Stimulated activated CD4-positive, alpha-beta T cell treated with anti-CD3 and anti-CD28 coated beads, Interleukin-12 subunit alpha, Interleukin-12 subunit beta, amount 100 ng/mL, for 4 hours (primary cell): ENCODE data around the gene TMEM40.
"Not testable (repeated sequence)": the region's sequence is repeated elsewhere in the genome, so short reads cannot be mapped to it uniquely, and the experiment has no call there.

ENCODE experiments used
- DNase-seq: peaks from one replicate; pipeline ENCODE4 v3.0.0-alpha.2; 2020

TMEM40 gene

DNA sequence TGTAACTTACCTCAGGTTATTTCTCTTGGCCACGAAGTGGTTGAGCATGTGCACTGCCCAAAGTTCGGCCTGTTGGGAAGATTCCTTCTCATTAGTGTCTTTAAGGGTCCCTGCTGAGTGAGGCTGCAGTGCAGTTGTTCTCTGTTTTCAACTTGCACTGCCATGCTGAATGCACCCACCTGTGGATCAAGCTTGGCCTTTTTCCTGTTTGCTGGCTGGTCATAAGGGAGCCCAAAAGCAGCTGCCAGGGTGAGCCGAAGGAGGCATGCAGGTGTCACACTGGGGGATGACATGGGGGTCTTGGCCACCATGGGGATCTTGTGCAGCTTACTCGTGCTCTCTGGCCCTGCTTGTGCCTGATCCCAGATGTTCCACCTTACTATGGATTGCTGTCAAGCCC lies 49.0 kb downstream of the TMEM40 start:
- DNase-seq, result no peak

DNA sequence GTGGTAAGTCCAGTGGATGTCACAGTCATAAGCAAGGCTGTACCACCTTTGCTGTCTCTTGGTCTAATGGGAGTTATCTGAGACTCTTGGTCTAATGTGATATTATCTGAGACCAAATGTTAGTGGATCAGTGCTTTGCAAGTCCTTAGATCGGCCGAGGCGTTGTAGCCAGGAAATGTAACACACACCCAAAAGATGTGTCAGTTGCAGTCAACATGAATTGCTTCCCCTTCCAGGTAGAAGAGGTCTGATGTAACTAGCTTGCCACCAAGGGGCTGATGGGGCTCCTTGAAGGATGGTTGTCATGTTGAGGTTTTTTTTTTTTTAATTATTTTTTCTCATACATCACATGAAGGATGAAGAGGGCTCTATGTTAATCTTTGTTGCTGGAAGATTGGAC lies 49.7 kb downstream of the TMEM40 start:
- no peak for DNase-seq

DNA sequence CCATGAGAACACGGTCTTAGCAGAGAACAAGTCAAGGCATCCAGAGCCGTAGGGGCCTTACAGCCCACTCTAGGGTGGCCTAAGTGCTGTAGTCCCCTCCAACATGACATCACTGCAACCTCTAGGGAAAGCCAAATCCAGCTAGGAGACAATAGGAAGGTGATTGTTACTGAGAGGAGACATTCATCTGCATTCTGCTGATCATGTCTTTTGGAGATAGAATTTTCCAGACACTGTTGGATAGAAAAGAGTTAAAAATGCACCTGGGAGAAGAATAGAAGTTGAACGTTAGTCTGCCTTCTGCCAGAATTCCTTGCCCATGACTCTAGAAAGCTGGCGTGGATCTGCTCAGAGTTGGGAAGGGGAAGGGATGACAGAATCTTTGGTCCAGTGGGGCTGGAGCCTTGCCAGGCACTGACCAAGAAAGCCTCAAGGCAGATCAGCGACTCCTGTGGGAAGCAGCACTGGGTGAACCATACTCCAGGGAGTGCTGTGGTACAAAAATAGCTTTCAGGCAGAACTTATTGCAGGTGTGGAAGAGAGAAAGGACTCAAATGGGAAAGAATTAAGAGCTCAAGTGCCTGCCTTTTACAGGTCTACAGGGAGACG lies 50.4 kb downstream of the TMEM40 start:
- no peak for DNase-seq

GRCh38 chr3:12707449-12707848 lies 51.6 kb downstream of the TMEM40 start:
- DNase-seq, result no peak

DNA sequence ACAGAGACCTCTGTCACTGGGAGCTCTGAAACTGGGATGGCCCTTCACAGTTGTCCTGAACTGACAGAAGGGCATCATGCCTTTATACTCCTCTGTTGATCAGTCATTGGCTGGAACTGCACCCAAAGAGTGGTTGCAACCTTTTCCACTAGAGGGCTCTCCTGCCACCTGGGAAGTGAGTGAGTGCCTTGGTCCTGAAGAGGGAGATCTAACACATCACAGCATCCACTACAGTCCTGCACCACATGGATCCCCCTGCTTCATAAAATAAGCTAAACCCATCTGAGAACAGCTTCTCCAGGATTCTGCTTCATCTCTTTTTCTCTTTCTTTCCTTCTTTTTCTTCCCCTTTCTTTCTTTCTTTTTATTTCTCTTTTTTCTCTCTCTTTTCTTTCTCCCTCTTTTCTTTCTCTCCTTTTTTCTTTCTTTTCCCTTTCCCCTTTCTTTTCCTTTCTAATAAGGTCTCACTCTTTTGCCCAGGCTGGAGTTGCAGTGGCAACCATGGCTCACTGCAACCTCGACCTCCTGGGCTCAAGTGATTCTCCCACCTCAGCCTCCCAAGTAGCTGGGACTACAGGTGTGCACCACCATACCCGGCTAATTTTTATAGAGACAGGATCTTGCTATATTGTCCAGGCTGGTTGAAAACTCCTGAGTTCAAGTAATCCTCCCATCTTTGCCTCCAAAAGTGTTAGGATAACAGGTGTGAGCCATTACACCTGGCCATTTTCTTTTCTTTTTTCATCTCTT lies 52.4 kb downstream of the TMEM40 start:
- DNase-seq, result peak; percentile 26

DNA sequence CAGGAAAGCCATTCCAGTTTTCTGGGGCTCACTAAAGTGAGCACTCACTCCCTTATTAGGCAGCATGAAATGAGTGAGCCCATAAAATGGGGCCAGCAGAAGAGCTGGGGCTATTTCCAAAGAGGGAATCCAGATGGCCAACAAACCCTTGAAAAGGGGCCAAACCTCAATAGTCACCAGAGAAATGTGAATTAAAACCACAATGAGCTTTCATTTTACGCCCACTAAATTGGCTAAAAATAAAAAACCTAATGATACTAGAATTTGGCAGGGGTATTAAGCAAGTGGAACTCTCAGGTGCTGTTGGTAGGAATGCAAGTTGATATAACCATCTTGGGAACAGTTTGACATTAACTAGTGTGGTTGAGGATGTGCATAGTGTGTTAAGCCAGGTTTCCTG lies 53.1 kb downstream of the TMEM40 start:
- DNase-seq, result no peak

- DNase-seq, result no peak
These were observed 53.6 kb downstream of the TMEM40 start for GRCh38 chr3:12705374-12705926.

DNA sequence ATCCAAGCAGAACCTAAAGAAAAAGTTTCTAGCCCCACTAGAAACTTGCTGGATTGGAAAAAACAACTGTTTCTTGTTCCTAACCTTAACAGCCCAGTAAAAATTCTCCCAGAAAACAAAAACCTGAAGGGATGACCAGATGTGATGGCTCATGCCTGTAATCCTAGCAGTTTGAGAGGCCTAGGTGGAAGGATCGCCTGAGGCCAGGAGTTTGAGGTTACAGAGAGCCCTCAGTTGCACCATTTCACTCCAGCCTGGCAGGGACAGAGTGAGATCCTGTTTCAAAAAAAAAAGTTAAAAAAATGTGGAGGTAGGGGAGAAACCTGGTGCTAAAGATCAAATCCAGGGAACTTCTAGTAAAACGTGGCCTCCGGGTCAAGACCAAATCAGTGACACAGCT lies 56.6 kb downstream of the TMEM40 start:
- no peak for DNase-seq

GRCh38 chr3:12701601-12702000 lies 57.5 kb downstream of the TMEM40 start:
- not testable (repeated sequence) for DNase-seq

DNA sequence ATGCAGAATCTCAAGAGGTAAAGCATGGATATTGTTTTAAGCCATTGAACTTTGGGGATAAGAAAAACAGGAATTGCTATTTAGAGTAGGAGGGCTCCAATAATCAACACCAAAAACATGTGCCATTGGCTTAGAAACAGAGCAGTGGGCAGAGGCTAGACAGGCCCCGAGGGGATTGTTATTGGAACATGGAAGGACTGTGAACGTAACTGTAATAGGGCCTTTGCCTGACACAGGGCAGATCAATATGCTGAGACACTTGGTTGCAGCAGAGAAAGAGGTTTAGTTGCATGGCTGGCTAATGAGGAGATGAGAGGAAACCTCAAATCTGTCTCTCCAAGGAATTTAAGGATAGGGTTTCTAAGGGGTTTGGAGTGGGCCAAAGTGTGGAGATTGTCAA lies 58.3 kb downstream of the TMEM40 start:
- no peak for DNase-seq

- no peak for DNase-seq
These were observed 63.1 kb downstream of the TMEM40 start for GRCh38 chr3:12695916-12696315.

- DNase-seq, result no peak
These were observed 63.9 kb downstream of the TMEM40 start for GRCh38 chr3:12695112-12695511.

GRCh38 chr3:12692444-12692843 lies 66.6 kb downstream of the TMEM40 start:
- DNase-seq, result no peak

DNA sequence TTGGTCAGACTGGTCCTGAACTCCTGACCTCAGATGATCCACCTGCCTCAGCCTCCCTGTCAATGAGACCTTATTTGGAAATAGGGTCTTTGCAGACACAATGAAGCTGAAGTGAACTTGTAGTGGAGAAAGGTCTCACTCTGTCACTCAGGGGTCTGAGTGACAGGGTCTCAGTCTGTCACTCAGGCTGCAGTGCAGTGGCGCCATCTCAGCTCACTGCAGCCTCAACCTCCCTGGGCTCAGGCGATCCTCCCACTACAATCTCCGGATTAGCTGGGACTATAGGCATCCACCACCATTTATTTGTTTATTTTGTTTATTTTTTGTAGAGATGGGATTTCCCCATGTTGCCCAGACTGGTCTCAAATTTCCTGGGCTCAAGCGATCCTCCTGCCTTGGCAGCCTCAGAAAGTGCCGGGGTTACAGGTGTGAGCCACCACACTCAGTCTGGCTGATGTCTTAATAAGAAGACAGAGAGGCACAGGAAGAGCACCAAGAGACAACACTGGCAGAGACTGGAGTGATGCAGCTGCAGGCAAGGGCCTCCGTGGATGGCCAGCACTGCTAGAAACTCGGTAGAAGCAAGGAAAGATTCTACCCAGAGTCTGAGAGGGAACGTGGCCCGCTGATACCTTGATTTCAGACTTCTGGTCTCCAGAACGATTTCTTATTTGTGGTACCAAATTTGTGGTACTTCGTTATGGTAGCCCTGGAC lies 68.9 kb downstream of the TMEM40 start:
- DNase-seq, result no peak

DNA sequence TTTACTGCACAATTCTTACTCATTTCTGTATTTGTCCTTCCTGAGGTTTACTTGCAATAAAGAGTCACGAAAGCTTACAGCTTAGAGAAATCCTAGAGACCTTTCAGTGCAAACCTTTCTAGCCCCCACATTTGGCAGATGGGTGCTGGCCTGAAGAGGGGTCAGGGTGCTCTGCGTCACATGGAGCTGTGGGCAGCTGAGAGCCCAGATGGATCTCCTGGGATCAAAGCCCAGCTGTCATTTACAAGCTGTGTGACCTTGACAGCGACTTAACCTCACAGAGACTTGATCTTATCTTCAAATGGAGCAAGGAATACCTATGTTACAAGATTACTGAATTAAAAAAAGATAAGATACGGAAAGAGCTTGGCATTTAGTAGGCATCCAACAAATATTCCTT lies 71.1 kb downstream of the TMEM40 start:
- no peak for DNase-seq

DNA sequence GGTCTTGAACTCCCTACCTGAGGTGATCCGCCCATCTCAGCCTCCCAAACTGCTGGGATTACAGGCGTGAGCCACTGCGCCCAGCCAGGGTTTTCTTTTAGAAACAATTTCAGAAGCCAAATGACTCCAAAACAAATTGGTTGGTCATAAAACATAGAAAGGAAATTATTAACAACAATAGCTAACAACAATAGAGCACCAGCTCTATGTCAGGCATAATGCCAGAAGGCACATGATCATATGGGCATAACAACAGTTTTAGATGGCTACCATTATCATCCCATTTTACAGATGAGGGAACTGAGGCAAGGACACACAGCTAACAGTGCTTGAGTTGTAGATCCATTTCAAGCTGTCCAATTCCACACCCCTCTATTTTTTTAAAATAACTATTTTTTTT lies 73.0 kb downstream of the TMEM40 start:
- no peak for DNase-seq
